Activated T-cell treated with anti-CD3 and anti-CD28 coated beads for 4 hours (primary cell): ENCODE measurements around the gene OR13H1.
"Not testable (repeated sequence)": the region's sequence is repeated elsewhere in the genome, so short reads cannot be mapped to it uniquely, and the experiment has no call there.

Experiments
- DNase-seq: peaks from one replicate; pipeline ENCODE4 v3.0.0-alpha.2; 2020

The OR13H1 gene, protein sequence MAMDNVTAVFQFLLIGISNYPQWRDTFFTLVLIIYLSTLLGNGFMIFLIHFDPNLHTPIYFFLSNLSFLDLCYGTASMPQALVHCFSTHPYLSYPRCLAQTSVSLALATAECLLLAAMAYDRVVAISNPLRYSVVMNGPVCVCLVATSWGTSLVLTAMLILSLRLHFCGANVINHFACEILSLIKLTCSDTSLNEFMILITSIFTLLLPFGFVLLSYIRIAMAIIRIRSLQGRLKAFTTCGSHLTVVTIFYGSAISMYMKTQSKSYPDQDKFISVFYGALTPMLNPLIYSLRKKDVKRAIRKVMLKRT

DNA sequence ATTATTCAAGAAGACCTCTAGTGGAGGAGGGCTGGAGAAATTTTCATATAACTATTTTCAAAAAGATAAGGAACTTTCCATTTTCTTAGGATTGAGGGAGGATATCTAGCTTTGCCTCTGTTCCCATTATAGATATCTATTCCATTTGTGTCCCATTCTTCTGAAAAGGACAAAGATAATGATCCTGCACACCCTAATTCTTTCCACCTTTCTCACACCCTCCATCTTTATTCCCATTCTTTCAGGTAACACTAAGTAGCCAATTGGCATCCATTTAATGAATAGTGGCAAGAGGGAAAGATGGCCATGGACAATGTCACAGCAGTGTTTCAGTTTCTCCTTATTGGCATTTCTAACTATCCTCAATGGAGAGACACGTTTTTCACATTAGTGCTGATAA, at the start of gene OR13H1:
Gene OR13H1 (plus strand): TSS at position 301 of the 400 bp plus-strand sequence. CDS start 0 bp downstream, at position 301.
- DNase-seq: no peak

DNA sequence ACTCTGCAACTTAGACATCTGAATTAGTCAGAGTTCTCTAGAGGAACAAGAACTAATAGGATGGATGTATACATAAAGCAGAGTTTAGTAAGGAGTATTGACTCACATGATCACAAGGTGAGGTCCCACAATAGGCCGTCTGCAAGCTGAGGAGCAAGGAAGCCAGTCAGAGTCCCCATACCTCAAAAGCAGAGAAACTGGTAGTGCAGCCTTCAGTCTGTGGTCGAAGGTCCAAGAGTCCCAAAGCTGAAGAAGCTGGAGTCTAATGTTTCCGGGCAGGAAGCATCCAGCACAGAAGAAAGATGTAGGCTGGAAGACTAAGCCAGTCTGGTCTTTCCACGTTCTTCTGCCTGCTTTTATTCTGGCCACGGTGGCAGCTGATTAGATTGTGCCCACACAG, 42.3 kb upstream of the OR13H1 start:
- DNase-seq: not testable (repeated sequence)

DNA sequence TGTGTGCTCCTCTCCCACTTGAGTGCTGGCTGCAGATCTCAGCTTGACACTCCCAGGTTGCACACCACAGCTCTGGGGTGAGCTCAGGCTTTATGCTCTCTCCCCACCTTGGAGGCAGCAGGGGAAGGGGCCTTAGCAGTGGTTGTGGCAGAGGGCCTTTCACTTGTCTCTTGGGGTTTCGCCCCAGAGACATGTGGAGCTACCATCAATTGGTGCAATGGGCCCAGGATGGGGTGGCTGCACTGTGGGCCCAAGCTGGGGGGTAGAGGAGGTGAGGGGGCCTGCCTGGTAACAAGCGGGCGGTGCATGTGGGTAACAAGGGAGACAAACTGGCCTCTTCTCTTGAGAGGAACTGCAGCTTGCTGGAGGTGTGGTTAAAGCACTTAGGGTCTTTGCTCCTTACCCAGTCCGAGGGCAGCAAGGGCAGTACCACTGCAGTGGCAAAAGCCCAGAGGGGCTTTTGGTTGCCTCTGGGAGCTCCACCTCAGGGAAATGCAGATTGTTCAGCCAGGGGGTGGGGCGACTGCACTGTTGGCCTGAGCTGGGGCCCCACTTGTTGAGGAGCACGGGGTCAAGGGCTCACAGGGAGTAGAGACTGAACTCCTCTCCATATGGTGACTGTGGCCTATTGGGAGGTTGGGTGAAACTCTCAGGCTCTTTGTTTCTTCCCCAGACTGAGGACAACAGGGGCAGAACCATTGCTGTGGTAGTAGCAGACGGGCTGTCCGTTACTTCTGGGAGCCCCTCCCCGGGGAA, 30.5 kb upstream of the OR13H1 start:
- DNase-seq: no peak

DNA sequence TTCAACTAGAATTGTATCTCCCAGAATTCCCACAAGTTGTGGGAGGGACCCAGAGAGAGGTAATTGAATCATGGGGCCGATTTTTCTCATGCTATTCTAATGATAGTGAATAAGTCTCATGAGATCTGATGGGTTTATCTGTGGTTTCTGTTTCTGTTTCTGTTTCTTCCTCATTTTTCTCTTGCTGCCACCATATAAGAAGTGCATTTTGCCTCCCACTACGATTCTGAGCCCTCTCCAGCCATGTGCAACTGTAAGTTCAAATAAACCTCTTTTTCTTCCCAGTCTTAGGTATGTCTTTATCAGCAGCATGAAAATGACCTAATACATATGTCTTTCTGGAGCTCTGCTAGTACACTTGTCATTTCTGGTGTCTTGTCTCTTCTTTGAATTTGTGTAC, 22.1 kb upstream of the OR13H1 start:
- DNase-seq: no peak

DNA sequence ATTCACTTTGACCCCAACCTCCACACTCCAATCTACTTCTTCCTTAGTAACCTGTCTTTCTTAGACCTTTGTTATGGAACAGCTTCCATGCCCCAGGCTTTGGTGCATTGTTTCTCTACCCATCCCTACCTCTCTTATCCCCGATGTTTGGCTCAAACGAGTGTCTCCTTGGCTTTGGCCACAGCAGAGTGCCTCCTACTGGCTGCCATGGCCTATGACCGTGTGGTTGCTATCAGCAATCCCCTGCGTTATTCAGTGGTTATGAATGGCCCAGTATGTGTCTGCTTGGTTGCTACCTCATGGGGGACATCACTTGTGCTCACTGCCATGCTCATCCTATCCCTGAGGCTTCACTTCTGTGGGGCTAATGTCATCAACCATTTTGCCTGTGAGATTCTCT, 344 bp downstream of the OR13H1 start:
- DNase-seq: no peak

DNA sequence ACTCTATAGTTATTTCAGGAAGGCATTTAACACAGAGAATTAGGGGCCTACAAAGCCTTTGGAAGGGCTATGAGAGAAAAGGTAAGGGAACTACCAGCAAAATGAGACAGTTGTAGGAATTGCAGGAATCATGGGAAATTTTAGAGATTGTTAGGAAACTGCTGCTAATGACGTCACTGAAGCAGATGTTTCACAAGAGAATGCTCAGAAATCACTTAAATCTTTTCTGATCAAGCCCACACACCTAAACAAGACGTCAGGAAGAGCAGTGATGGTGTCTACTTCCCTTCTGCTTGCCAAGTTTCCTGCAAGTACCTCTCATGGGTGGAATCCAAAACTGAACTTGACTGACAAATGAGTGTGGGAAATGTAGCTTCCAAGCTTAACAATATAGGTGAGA, 5.1 kb downstream of the OR13H1 start:
- no peak for DNase-seq

DNA sequence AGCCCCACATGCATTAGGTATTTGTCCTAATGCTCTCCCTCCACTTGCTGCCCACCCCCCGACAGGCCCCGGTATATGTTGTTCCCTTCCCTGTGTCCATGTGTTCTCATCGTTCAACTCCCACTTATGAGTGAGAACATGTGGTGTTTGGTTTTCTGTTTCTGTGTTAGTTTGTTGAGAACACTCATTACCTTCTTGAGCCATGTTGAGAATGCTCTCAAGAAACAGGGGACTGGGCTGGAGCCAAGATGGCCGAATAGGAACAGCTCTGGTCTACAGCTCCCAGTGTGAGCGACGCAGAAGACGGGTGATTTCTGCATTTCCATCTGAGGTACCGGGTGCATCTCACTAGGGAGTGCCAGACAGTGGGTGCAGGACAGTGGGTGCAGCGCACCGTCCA, 8.6 kb downstream of the OR13H1 start:
- not testable (repeated sequence) for DNase-seq

DNA sequence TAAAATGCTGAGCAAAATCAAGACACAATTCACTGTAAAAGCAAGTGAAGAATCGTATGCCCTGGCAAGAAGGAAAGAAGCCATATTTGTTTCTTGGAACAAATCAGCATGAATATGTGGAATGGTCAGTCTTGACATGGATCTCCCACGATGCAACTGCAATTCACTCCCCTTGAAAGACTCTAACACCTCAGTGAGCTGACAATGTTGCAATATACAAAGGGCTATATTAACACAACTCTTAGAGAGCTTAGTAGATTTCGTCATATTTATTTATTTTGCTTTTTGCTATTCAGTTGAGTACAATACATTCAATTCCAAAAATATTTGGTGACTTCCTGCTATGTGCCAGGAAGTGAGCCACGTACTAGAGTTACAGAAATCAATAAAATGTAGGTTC, 14.7 kb downstream of the OR13H1 start:
- no peak for DNase-seq

DNA sequence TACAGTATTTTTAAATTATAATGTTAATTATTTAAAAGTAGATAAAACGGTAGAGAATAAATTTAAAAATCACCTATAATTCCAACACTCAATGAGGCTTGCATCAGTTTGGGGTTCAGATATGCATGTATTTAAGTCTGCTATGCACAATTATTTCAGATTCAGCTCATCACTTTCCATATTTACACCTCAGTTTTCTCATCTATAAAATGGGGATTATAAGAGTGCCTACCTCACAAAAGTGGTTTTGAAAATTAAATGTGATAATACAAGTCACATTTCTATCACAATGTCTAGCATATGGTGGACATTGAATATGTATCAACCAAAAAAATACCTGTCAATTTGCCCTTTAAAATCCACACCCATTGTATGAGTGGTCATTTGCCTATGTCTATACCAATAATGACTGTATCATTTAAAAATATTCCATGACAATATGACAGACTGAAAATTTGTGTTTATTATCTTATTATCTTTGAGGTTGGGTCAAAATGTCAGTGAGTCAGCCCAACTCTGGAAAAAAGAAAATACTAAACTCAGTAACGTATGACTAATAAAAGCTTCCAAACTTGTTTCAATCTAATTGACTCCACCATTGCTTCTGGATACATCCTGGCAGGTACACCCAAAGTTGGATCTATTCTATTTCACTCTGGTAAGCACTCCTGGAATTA, 20.8 kb downstream of the OR13H1 start:
- no peak for DNase-seq

DNA sequence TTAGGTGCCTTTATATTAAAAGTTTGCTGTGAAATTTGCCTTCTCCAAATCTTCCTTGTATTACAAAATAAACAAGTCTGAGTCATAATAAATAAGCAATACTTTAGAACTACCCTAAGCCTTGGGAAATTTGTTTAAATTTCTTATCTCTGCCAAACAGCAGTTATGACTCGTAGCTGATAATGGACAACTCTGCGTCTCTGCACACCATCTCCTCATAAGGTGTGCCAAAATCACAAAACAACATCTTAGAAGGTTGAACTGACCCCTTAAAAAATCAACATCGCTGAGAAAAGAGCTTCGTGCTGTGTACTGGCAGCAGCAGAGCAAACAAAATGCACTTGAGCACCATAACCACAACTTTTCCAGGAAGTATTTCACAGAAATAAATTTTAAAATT, 22.0 kb downstream of the OR13H1 start:
- DNase-seq: no peak

DNA sequence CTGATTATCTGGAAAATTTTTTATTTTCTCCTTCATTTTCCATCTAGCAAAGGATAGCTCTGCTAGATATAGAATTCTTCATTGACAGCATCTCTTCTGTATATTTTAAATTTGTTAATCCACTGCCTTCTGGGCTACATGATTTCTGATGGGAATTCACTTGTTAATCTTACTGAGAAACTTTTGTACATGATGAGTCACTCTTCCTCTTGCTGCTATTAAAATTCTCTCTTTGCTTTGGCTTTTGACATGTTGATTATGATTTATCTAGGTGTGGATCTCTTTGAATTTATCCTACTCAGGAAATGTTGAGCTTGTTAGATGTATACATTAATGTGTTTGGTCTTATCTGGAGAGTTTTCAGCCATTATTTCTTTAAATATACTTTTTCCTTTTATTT, 27.5 kb downstream of the OR13H1 start:
- DNase-seq: no peak

DNA sequence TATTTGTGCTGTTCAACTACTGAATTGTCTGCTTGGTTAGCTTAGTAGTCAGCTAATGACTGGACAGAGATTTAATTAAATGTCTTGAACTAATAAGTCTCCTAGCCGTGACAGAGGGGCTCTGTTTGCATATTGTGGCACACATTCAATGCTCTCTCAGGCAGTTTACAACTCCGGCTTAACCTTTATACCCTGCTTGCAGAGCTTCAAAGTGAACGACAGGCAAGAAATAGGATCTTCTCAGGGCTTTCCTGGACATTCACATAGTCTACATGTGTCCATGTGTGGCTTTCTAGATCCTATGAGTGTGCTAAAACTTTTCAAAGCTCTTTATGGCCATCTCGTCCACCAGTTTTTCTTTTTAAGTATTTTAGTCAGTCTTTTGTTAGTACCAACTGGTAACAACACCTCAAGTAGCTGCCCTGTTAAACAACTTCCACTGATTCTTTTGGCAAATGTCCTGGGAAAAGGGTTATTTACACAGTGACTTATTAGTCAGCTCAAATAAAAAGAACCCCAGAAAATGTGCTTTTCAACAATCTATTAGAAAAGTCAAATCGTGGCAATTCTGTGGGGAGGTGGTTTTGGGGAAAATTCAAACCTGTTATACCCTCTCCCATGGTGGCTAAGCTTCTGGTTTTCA, 28.6 kb downstream of the OR13H1 start:
- no peak for DNase-seq

DNA sequence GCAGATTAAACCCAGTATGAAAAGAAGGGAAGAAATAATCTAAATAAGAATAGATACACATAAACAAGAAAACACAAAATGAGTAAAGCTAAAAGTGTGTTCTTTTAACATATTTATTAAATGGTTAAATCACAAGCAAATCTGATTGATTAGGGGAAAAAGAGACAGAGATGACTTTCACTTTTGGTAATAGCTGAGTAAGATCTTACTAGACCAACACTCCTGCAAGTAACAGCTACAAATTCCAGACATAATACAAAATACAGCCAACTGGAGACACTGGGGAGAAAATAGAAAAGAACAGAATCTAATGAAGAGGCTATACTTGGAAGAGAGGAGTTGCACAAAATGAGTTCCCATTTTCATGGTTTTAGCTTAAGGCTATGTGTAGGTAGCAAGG, 33.5 kb downstream of the OR13H1 start:
- no peak for DNase-seq

DNA sequence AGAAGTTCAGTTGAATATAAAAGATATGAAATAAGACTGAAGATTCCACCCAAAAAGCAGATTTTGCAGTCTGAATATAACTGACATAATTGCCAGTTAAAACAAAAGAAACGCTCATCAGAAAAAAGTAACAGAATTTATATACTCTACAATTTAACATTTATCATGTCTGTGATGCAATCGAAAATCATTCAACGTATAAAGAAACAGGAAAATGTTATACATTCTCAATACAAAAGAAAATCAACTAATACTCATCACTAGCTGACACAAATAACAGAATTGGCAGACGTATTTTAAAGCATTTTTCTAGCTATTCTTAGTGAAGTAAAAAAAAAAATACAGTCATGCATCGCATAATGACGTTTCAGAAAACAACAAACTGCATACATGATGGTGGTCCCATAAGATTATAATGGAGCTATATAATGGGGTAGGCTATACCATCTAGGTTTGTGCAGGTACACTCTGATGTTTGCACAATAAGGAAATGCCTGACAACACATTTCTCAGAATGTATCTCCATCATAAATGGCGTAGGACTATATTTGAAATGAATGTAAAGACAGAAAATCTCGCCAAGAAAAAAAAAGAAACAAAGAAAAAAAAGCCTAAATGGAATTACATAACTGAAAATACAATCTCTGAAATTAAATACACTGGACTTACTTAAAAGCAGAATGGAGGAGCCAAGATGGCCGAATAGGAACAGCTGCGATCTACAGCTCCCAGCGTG, 34.3 kb downstream of the OR13H1 start:
- DNase-seq: no peak

DNA sequence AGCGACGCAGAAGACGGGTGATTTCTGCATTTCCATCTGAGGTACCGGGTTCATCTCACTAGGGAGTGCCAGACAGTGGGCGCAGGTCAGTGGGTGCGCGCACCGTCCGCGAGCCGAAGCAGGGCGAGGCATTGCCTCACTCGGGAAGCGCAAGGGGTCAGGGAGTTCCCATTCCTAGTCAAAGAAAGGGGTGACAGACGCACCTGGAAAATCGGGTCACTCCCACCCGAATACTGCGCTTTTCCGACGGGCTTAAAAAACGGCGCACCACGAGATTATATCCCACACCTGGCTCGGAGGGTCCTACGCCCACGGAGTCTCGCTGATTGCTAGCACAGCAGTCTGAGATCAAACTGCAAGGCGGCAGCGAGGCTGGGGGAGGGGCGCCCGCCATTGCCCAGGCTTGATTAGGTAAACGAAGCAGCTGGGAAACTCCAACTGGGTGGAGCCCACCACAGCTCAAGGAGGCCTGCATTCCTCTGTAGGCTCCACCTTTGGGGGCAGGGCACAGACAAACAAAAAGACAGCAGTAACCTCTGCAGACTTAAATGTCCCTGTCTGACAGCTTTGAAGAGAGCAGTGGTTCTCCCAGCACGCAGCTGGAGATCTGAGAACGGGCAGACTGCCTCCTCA, 35.0 kb downstream of the OR13H1 start:
- not testable (repeated sequence) for DNase-seq

DNA sequence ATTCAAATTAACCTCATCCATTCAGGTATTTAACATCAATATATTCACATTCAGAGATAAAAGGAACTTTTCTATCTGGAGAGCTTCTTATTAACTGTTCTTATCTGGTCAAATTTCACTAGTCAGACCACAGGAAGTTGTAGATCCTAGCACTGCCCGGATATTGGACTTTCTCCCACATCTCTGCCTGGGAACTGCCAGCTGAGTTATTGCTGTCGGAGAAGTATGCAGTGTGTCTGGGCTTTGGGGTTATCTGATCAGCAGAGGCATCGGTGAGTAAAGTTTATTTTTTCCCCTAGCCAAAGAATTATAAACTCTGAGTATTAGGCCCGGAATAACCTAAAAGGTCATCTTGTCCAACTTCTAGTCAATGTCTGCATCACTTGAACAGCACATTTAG, 45.1 kb downstream of the OR13H1 start:
- DNase-seq: no peak
